AG10803 (cell line): Measurements from ENCODE around the gene GAPVD1.

Source experiments
- DNase-seq: peaks from one replicate; pipeline ENCODE4 v3.0.0; 2010; ENCODE audit warnings: low read depth
- H3K4me3 ChIP-seq: 2 replicates; pipeline ENCODE4 v1.5.1; 2011; ENCODE audit warnings: mild to moderate bottlenecking, low read length, control low read depth
- CTCF ChIP-seq: conservative IDR thresholded peaks from 2 replicates; pipeline ENCODE4 v1.5.1; 2011; ENCODE audit warnings: mild to moderate bottlenecking, low read length, control low read depth, inconsistent platforms

The GAPVD1 gene

GRCh38 chr9:125388978-125389377 lies 127.4 kb downstream of the GAPVD1 start:
- TF ChIP-seq CTCF = no peak
- DNase-seq = no peak
- H3K4me3 ChIP-seq = no peak overlapping the region

GRCh38 chr9:125391704-125392103 lies 130.1 kb downstream of the GAPVD1 start:
- H3K4me3 ChIP-seq = no peak overlapping the region
- DNase-seq = no peak
- no peak for TF ChIP-seq CTCF

GRCh38 chr9:125393426-125393825 lies 131.8 kb downstream of the GAPVD1 start:
- DNase-seq = peak; percentile 39

GRCh38 chr9:125396799-125397198 lies 135.2 kb downstream of the GAPVD1 start:
- no peak overlapping the region for H3K4me3 ChIP-seq
- no peak for DNase-seq
- no peak for TF ChIP-seq CTCF

More at GRCh38 chr9:125393426-125393825, 131.8 kb downstream of the GAPVD1 start:
- TF ChIP-seq CTCF = no peak
- H3K4me3 ChIP-seq = no peak overlapping the region

- no peak for DNase-seq
Observed at GRCh38 chr9:125397736-125398135, 136.1 kb downstream of the GAPVD1 start.

GRCh38 chr9:125398243-125398642 lies 136.6 kb downstream of the GAPVD1 start:
- no peak for TF ChIP-seq CTCF
- no peak overlapping the region for H3K4me3 ChIP-seq
- no peak for DNase-seq

More at GRCh38 chr9:125397736-125398135, 136.1 kb downstream of the GAPVD1 start:
- TF ChIP-seq CTCF = no peak
- H3K4me3 ChIP-seq = no peak overlapping the region

- TF ChIP-seq CTCF = no peak
- H3K4me3 ChIP-seq = no peak overlapping the region
- DNase-seq = no peak
Observed at GRCh38 chr9:125399165-125399564, 137.5 kb downstream of the GAPVD1 start.
